OCI-LY3 (cell line): ENCODE data around the gene NHLRC1.

Source experiments
- EZH2phosphoT487 ChIP-seq: fragments of 200-600 bp; shearing (Covaris generic); IDR thresholded peaks from 2 replicates; pipeline ENCODE4 v1.6.1; 2018; ENCODE audit warnings: antibody characterized with exemption, mixed run types, low read depth
- TF ChIP-seq, protein P1 (sequence below): fragments of 200-600, 300-600 bp; sonication (generic); IDR thresholded peaks from 2 replicates; pipeline ENCODE4 v1.5.1; 2014; ENCODE audit warnings: antibody characterized with exemption, low read length, low read depth

DNA sequence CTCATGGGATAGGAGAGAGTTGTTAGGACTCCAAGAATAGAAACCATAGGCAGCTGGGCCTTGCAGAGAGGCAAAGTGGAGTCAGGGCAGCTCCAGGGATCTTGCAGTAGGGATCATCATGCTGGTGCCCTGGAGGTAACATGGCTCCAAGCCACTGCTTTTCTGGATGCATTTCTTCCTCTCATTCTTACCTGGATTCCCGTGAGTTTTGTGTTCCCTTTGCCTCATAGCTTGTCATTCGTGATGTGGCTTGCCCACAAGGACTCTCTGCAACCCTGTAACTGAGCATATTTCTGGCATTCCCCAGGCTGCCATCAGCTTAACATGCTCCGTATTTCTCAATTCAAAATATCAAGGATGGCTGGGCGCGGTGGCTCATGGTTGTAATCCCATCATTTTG is 5.3 kb downstream of the NHLRC1 start:
- TF ChIP-seq, protein P1, sequence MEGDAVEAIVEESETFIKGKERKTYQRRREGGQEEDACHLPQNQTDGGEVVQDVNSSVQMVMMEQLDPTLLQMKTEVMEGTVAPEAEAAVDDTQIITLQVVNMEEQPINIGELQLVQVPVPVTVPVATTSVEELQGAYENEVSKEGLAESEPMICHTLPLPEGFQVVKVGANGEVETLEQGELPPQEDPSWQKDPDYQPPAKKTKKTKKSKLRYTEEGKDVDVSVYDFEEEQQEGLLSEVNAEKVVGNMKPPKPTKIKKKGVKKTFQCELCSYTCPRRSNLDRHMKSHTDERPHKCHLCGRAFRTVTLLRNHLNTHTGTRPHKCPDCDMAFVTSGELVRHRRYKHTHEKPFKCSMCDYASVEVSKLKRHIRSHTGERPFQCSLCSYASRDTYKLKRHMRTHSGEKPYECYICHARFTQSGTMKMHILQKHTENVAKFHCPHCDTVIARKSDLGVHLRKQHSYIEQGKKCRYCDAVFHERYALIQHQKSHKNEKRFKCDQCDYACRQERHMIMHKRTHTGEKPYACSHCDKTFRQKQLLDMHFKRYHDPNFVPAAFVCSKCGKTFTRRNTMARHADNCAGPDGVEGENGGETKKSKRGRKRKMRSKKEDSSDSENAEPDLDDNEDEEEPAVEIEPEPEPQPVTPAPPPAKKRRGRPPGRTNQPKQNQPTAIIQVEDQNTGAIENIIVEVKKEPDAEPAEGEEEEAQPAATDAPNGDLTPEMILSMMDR = no peak
- no peak for TF ChIP-seq EZH2phosphoT487
